H1 (cell line): ENCODE data around the gene GSG1L. TPM values are rescaled to one million over a fixed set of nuclear protein-coding genes. Genes with fewer than 3 reads are reported as not detected.

ENCODE experiments used
- CTCF ChIA-PET: fragments of 300-600 bp; sonication (Branson Sonifier 250); formaldehyde crosslinking; loops from one replicate; lab custom pipeline; 2021; ENCODE audit not compliant: partially characterized antibody; lab: Charles Lee
- POLR2A ChIA-PET: fragments of 300-600 bp; sonication (Branson Sonifier 250); formaldehyde crosslinking; loops from one replicate; lab custom pipeline; 2021; ENCODE audit warnings: inconsistent platforms; ENCODE audit not compliant: partially characterized antibody; lab: Charles Lee
- DNase-seq, 2 experiments: peaks; one replicate each; pipeline versions ENCODE4 v3.0.0 to v3.0.0-alpha.2; 2010 to 2022; ENCODE audit warnings: low spot score in 2 of 2, low read depth in 1 of 2, mixed read lengths in 1 of 2
- FAIRE-seq: peaks from 2 replicates; lab custom pipeline; 2011; peaks lifted over from hg19 to GRCh38; lab: Jason Lieb, UNC
- H2AFZ ChIP-seq: 2 replicates; pipeline ENCODE4 v1.8.1; 2012; ENCODE audit warnings: low read length, inconsistent platforms
- H2AK5ac ChIP-seq: 2 replicates; pipeline ENCODE4 v1.6.1; 2013; ENCODE audit warnings: low read depth, low read length
- H2BK120ac ChIP-seq: replicated peaks from 2 replicates; pipeline ENCODE3; 2013; ENCODE audit warnings: low read depth, low read length, inconsistent platforms
- H2BK12ac ChIP-seq: 2 replicates; pipeline ENCODE4 v1.6.1; 2013; ENCODE audit warnings: low read depth, low read length
- H2BK15ac ChIP-seq: 2 replicates; pipeline ENCODE4 v1.6.1; 2013; ENCODE audit warnings: low read length
- H2BK20ac ChIP-seq: 2 replicates; pipeline ENCODE4 v1.6.1; 2013; ENCODE audit warnings: low read length
- H2BK5ac ChIP-seq: 2 replicates; pipeline ENCODE4 v1.6.1; 2013; ENCODE audit warnings: low read depth, low read length
- H3K14ac ChIP-seq: 2 replicates; pipeline ENCODE4 v1.6.1; 2013; ENCODE audit warnings: inconsistent platforms; ENCODE audit not compliant: insufficient read length
- H3K18ac ChIP-seq: 2 replicates; pipeline ENCODE4 v1.6.1; 2013; ENCODE audit warnings: low read length; ENCODE audit errors: extremely low read depth
- H3K23ac ChIP-seq: 2 replicates; pipeline ENCODE4 v1.6.1; 2013; ENCODE audit warnings: inconsistent platforms; ENCODE audit not compliant: insufficient read length
- H3K23me2 ChIP-seq: 2 replicates; pipeline ENCODE4 v1.6.1; 2013; ENCODE audit warnings: low read depth, low read length
- H3K27ac ChIP-seq: 2 replicates; pipeline ENCODE4 v1.6.1; 2011; ENCODE audit warnings: low read depth, low read length, inconsistent platforms
- H3K27me3 ChIP-seq, 4 experiments: replicated peaks in 1 of 4; 1 replicate in 1 of 4; 2 replicates in 3 of 4; pipeline versions ENCODE4 v1.6.1 to v1.8.1; 2011 to 2013; ENCODE audit warnings: low read length in 3 of 4, mild to moderate bottlenecking in 3 of 4, inconsistent platforms in 2 of 4, mixed read lengths in 2 of 4, moderate library complexity in 1 of 4; ENCODE audit not compliant: control insufficient read depth in 3 of 4, insufficient read depth in 3 of 4; ENCODE audit errors: extremely low read depth in 1 of 4
- H3K36me3 ChIP-seq, 4 experiments: 2 replicates each; pipeline versions ENCODE4 v1.6.1 to v1.8.1; 2011 to 2013; ENCODE audit warnings: mild to moderate bottlenecking in 4 of 4, low read length in 3 of 4, moderate library complexity in 2 of 4, control low read depth in 1 of 4, inconsistent platforms in 1 of 4; ENCODE audit not compliant: insufficient read depth in 4 of 4, control insufficient read depth in 2 of 4
- H3K4ac ChIP-seq: replicated peaks from 2 replicates; pipeline ENCODE3; 2013; ENCODE audit warnings: low read length, low read depth, mixed read lengths, inconsistent platforms; ENCODE audit not compliant: insufficient read length
- H3K4me1 ChIP-seq, 4 experiments: replicated peaks in 1 of 4; 1 replicate in 1 of 4; 2 replicates in 3 of 4; pipeline versions ENCODE4 v1.6.1 to v1.8.1; 2011 to 2013; ENCODE audit warnings: low read length in 3 of 4, inconsistent platforms in 2 of 4, mixed read lengths in 1 of 4; ENCODE audit not compliant: insufficient read depth in 4 of 4, control insufficient read depth in 3 of 4
- H3K4me2 ChIP-seq, 2 experiments: 2 replicates each; pipeline versions ENCODE4 v1.6.1 to v1.8.1; 2011 to 2013; ENCODE audit warnings: low read depth in 2 of 2, low read length in 2 of 2, control low read depth in 1 of 2, inconsistent platforms in 1 of 2, mild to moderate bottlenecking in 1 of 2; ENCODE audit not compliant: insufficient read depth in 1 of 2
- H3K4me3 ChIP-seq, 4 experiments: fragments of 200-600, 300-600 bp in 1 of 4; sonication (generic), shearing (Covaris generic), sonication (Bioruptor Twin) in 1 of 4; 2 replicates each; pipeline versions ENCODE4 v1.5.1 to v1.8.1; 2011 to 2016; ENCODE audit warnings: low read length in 4 of 4, low read depth in 3 of 4, control low read depth in 2 of 4, inconsistent platforms in 2 of 4, mild to moderate bottlenecking in 2 of 4, mixed read lengths in 1 of 4, moderate library complexity in 1 of 4; ENCODE audit not compliant: insufficient read depth in 2 of 4; ENCODE audit errors: extremely low read depth in 1 of 4
- H3K56ac ChIP-seq: replicated peaks from 2 replicates; pipeline ENCODE3; 2013; ENCODE audit warnings: low read depth, mild to moderate bottlenecking, mixed read lengths, low read length, inconsistent platforms; ENCODE audit not compliant: insufficient read length
- H3K79me1 ChIP-seq: 2 replicates; pipeline ENCODE4 v1.6.1; 2013; ENCODE audit warnings: low read depth, low read length, control low read depth
- H3K79me2 ChIP-seq, 2 experiments: 2 replicates each; pipeline versions ENCODE4 v1.6.1 to v1.8.1; 2012 to 2013; ENCODE audit warnings: low read length in 2 of 2, mild to moderate bottlenecking in 2 of 2, inconsistent platforms in 1 of 2; ENCODE audit not compliant: insufficient read depth in 2 of 2, control insufficient read depth in 1 of 2
- H3K9ac ChIP-seq, 4 experiments: replicated peaks in 1 of 4; 1 replicate in 1 of 4; 2 replicates in 3 of 4; pipeline versions ENCODE4 v1.6.1 to v1.8.1; 2011 to 2013; ENCODE audit warnings: low read depth in 3 of 4, low read length in 3 of 4, control low read depth in 2 of 4, mild to moderate bottlenecking in 2 of 4, moderate library complexity in 2 of 4, inconsistent platforms in 1 of 4; ENCODE audit errors: extremely low read depth in 1 of 4
- H3K9me3 ChIP-seq, 2 experiments: 2 replicates each; pipeline versions ENCODE4 v1.6.1 to v1.8.1; 2012 to 2013; ENCODE audit warnings: mild to moderate bottlenecking in 2 of 2, moderate library complexity in 2 of 2, control low read depth in 1 of 2, inconsistent platforms in 1 of 2, low read depth in 1 of 2, low read length in 1 of 2, mixed read lengths in 1 of 2; ENCODE audit not compliant: insufficient read depth in 2 of 2
- H4K20me1 ChIP-seq, 2 experiments: replicated peaks in 1 of 2; 2 replicates each; pipeline versions ENCODE3 to v1.8.1; 2011 to 2013; ENCODE audit warnings: inconsistent platforms in 2 of 2, low read length in 2 of 2, mild to moderate bottlenecking in 1 of 2; ENCODE audit not compliant: insufficient read depth in 2 of 2, control insufficient read depth in 1 of 2
- H4K5ac ChIP-seq: 2 replicates; pipeline ENCODE4 v1.6.1; 2013; ENCODE audit warnings: low read length, low read depth, mixed read lengths, inconsistent platforms; ENCODE audit not compliant: insufficient read length
- H4K8ac ChIP-seq: 2 replicates; pipeline ENCODE4 v1.8.0; 2013; ENCODE audit warnings: mild to moderate bottlenecking, moderate library complexity, low read length, inconsistent platforms; ENCODE audit not compliant: insufficient read depth; ENCODE audit errors: extremely low read depth
- H4K91ac ChIP-seq: replicated peaks from 2 replicates; pipeline ENCODE3; 2013; ENCODE audit warnings: low read length, mixed read lengths, inconsistent platforms; ENCODE audit not compliant: insufficient read length
- ASH2L ChIP-seq: fragments of 200-600, 300-600 bp; sonication (generic); IDR thresholded peaks from one replicate; pipeline ENCODE4 v1.7.1; 2017; ENCODE audit warnings: low read length
- CHD1 ChIP-seq: IDR thresholded peaks from 2 replicates; pipeline ENCODE4 v1.6.1; 2012; ENCODE audit warnings: low read depth, low read length, improper control_type of control experiment
- CTBP2 ChIP-seq: IDR thresholded peaks from 2 replicates; pipeline ENCODE4 v1.7.0; 2011; ENCODE audit warnings: borderline replicate concordance, mild to moderate bottlenecking, moderate library complexity, mixed read lengths, low read length; ENCODE audit not compliant: insufficient read depth, insufficient read length
- CTCF ChIP-seq, 3 experiments: IDR thresholded peaks; 1 replicate in 2 of 3; 2 replicates in 1 of 3; pipeline versions ENCODE4 v1.5.1 to v1.6.1; 2011; ENCODE audit warnings: low read length in 3 of 3, mild to moderate bottlenecking in 3 of 3, inconsistent platforms in 2 of 3, low read depth in 1 of 3, moderate library complexity in 1 of 3; ENCODE audit not compliant: insufficient read depth in 1 of 3; ENCODE audit errors: control extremely low read depth in 1 of 3
- EP300 ChIP-seq, 2 experiments: IDR thresholded peaks; 1 replicate in 1 of 2; 2 replicates in 1 of 2; pipeline ENCODE4 v1.6.1; 2011 to 2012; ENCODE audit warnings: low read depth in 2 of 2, low read length in 2 of 2, mild to moderate bottlenecking in 2 of 2, borderline replicate concordance in 1 of 2, inconsistent platforms in 1 of 2, moderate library complexity in 1 of 2
- PHF8 ChIP-seq: fragments of 200-600 bp; sonication (generic); conservative IDR thresholded peaks from 2 replicates; pipeline ENCODE4 v1.7.1; 2012; ENCODE audit warnings: low read depth, mild to moderate bottlenecking, inconsistent platforms, low read length, moderate library complexity
- RBBP5 ChIP-seq: IDR thresholded peaks from 2 replicates; pipeline ENCODE4 v1.7.1; 2012; ENCODE audit warnings: low read depth, mild to moderate bottlenecking, inconsistent platforms, low read length, moderate library complexity, borderline replicate concordance
- RXRA ChIP-seq: IDR thresholded peaks from 2 replicates; pipeline ENCODE4 v1.6.1; 2011; ENCODE audit warnings: low read depth, mild to moderate bottlenecking, low read length, moderate library complexity; ENCODE audit not compliant: insufficient read depth
- SP2 ChIP-seq: IDR thresholded peaks from 2 replicates; pipeline ENCODE4 v1.6.1; 2012; ENCODE audit warnings: mild to moderate bottlenecking, low read length, inconsistent platforms
- TCF12 ChIP-seq: IDR thresholded peaks from 2 replicates; pipeline ENCODE4 v1.6.1; 2011; ENCODE audit warnings: low read depth, mild to moderate bottlenecking, low read length
- ZNF274 ChIP-seq: IDR thresholded peaks from 2 replicates; pipeline ENCODE4 v1.7.0; 2012; ENCODE audit warnings: low read length, borderline replicate concordance; ENCODE audit errors: extremely low read depth
- WGBS, 2 experiments: shearing (Covaris generic) in 1 of 2; methylation state at CpG; one replicate each; pipeline versions ENCODE4 v1.1.6 to v1.1.7; 2013 to 2015; ENCODE audit warnings: low lambda C conversion rate in 2 of 2, mixed read lengths in 2 of 2, inconsistent platforms in 1 of 2, low coverage in 1 of 2, missing lambda C conversion rate in 1 of 2; ENCODE audit not compliant: insufficient replicate concordance in 2 of 2, insufficient coverage in 1 of 2, insufficient read length in 1 of 2; ENCODE audit errors: extremely low coverage in 1 of 2, missing lambda C conversion rate in 1 of 2; 5-methylcytosine and 5-hydroxymethylcytosine counted together
- polyA plus RNA-seq, 7 experiments: library from polyadenylated mRNA; depleted of rRNA in 3 of 7; stranded (reverse) in 5 of 7; unstranded in 2 of 7; fragments of >200 nt in 5 of 7; fragments of 200-250 nt in 2 of 7; gene quantifications; 1 replicate in 5 of 7; 2 replicates in 1 of 7; 4 replicates in 1 of 7; pipeline versions ENCODE4 v1.2.1 to v1.2.3, GENCODE V29; 2011 to 2013; ENCODE audit warnings: missing spikeins in 2 of 7, mixed read lengths in 2 of 7
- total RNA-seq: library from RNA; stranded (reverse); fragmentation: NEBNext Ultra II Directional; extraction: Animal tissue kit (Norgen Biotek cat#: 25700); gene quantifications from 2 replicates; pipeline ENCODE4 v1.2.1, GENCODE V29; 2021

The GSG1L gene
- total and polyA plus RNA-seq, 2 of the 8 experiments (the other 6 are each of a cell fraction or from before 2014, with no cell fraction given): 0.71 to 1.1 TPM

GRCh38 chr16:27806986-27807385 is 256.5 kb downstream of the GSG1L start:
- H4K8ac ChIP-seq: no peak overlapping the region
- H3K27me3 ChIP-seq: no peaks in the 10 kb centered on the region; a peak in 1 of 7 replicates
- H2BK12ac ChIP-seq: 0 out of 2 replicates have a peak overlapping the region, but pooled peaks have one; percentile 40
- no peak overlapping the region for H3K18ac ChIP-seq
- ChIA-PET POLR2A (interaction anchor here (0.6 to 1.3 kb wide), 2 partner anchors 19 to 39 kb away, joined by 3 read pairs; no protein-coding TSS in a partner anchor), CTCF (interaction anchor here (0.6 to 1.1 kb wide), 2 partner anchors 19 to 61 kb away, joined by 3 read pairs; no protein-coding TSS in a partner anchor)
- H3K14ac ChIP-seq: no peak overlapping the region
- no peak overlapping the region for H3K56ac ChIP-seq
- no peak overlapping the region for H3K27ac ChIP-seq
- H2BK15ac ChIP-seq: no peak overlapping the region
- no peak overlapping the region for H4K5ac ChIP-seq
- no peak overlapping the region for H3K4me3 ChIP-seq
- H3K9ac ChIP-seq: no peak overlapping the region; a peak in 2 of 7 replicates
- no peaks in the 10 kb centered on the region for H3K36me3 ChIP-seq
- H2AK5ac ChIP-seq: no peak overlapping the region
- no peak overlapping the region for H2AFZ ChIP-seq
- no peaks in the 10 kb centered on the region for H3K79me1 ChIP-seq
- no peak overlapping the region for H3K4ac ChIP-seq
- FAIRE-seq (no peak), DNase-seq (no peak)
- no peaks in the 10 kb centered on the region for H4K20me1 ChIP-seq
- H3K4me2 ChIP-seq: no peak overlapping the region
- no peak overlapping the region for H4K91ac ChIP-seq
- 88% methylated on average over 5 of the region's 5 CpGs; no CpG with 5 or more reads in 1 of the 2 experiments for WGBS, 2 experiments
- H2BK5ac ChIP-seq: no peak overlapping the region
- H3K9me3 ChIP-seq: no peaks in the 10 kb centered on the region
- no peak overlapping the region for H2BK20ac ChIP-seq
- H3K79me2 ChIP-seq: no peaks in the 10 kb centered on the region
- H2BK120ac ChIP-seq: no peak overlapping the region
- H3K4me1 ChIP-seq: peaks cover 0 to 4% (median 1%) of the 10 kb centered on the region in 4 experiments; a peak in 5 of 7 replicates
- H3K23me2 ChIP-seq: peaks cover 6% of the 10 kb centered on the region
- H3K23ac ChIP-seq: no peak overlapping the region
- TF ChIP-seq CHD1: no peak
- no peak for TF ChIP-seq SP2
- TF ChIP-seq ZNF274: no peak
- TF ChIP-seq CTCF (IDR thresholded peaks at IDR 0.05; ENCODE audit: control extremely low read depth in 1 of 3, insufficient read depth in 1 of 3, low read depth in 1 of 3, low read length in 3 of 3): no peak
- no peak for TF ChIP-seq PHF8
- no peak for TF ChIP-seq EP300 (IDR thresholded peaks at IDR 0.05; ENCODE audit: borderline replicate concordance in 1 of 2, low read depth in 2 of 2, low read length in 2 of 2)
- no peak for TF ChIP-seq RBBP5
- no peak for TF ChIP-seq RXRA
- TF ChIP-seq ASH2L: no peak
- no peak for TF ChIP-seq CTBP2
- no peak for TF ChIP-seq TCF12
